Measurements from ENCODE around the gene ELOVL6. TPM values are rescaled to one million over a fixed set of nuclear protein-coding genes. Genes with fewer than 3 reads are reported as not detected.

ELOVL6 gene
- total and polyA plus RNA-seq, 10 of the 15 experiments (the other 5 are each of a cell fraction or from before 2014, with no cell fraction given) = 3.9 to 33.5 (median 8.1) TPM

DNA sequence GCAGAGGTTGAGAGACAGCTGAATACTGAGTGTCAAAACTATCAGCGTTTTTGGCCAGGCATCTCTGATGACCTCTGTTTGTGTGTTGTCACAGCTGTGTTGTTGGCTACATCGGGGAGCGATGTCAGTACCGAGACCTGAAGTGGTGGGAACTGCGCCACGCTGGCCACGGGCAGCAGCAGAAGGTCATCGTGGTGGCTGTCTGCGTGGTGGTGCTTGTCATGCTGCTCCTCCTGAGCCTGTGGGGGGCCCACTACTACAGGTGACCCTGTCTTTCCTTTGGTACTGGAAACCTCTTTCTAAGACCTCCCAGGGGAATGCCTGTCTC is 198.9 kb downstream of the ELOVL6 start (continued):
- TF ChIP-seq, protein P1, sequence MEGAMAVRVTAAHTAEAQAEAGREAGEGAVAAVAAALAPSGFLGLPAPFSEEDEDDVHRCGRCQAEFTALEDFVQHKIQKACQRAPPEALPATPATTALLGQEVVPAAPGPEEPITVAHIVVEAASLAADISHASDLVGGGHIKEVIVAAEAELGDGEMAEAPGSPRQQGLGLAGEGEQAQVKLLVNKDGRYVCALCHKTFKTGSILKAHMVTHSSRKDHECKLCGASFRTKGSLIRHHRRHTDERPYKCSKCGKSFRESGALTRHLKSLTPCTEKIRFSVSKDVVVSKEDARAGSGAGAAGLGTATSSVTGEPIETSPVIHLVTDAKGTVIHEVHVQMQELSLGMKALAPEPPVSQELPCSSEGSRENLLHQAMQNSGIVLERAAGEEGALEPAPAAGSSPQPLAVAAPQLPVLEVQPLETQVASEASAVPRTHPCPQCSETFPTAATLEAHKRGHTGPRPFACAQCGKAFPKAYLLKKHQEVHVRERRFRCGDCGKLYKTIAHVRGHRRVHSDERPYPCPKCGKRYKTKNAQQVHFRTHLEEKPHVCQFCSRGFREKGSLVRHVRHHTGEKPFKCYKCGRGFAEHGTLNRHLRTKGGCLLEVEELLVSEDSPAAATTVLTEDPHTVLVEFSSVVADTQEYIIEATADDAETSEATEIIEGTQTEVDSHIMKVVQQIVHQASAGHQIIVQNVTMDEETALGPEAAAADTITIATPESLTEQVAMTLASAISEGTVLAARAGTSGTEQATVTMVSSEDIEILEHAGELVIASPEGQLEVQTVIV (IDR thresholded peaks at IDR 0.05; ENCODE audit: borderline replicate concordance, partially characterized antibody) = no peak

DNA sequence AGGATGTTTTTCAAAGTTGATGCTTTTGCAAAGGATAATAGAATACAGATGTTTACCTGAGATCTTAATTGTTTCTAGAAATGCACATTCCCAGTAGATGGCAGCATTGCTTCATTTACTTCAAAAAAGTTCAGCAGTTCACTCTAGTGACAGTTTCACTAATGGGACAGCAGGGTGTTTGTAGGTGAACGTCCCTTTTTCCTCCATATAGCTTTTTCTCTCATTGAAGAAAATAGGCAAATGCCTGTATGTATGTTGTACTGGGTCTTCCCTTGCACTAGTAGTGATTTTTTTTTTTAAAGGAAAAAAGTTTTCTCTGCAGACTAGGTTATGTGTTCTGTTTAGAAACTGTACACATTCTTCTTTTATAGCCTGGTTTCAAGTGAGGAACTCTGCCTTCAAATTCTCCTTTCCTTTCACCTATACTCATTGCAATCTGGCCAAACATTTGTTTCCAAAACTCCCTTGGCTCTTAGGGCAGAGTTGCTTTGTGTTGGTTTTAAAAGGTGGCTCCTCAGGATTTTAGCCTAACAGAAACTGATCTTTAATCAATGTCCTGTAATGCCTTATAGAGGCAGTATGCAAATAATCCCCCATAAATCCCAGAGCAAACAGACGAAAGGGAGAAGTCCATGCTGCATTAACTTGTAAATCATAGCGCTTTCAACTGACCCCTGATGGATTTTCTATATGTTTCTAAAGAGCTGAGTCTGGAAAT is 199.4 kb downstream of the ELOVL6 start:
- DNase-seq (ENCODE audit: low read depth, low spot score) = peak; percentile 38
- ATAC-seq = peak; percentile 65

More for the DNA sequence above, 199.4 kb downstream of the ELOVL6 start:
- intact Hi-C loops (cut with micrococcal nuclease; ENCODE audit: unreplicated experiment) (loop anchor here (1.0 to 5.0 kb wide), 3 partner anchors 517 to 1633 kb away; no protein-coding TSS in a partner anchor), in situ Hi-C loops (cut with MboI) (loop anchor here (5.0 kb wide), 1 partner anchor 518 kb away; no protein-coding TSS in a partner anchor)
- no TSS peak for BruUV-seq (replicated peaks)
- no peak overlapping the region for H3K4me3 ChIP-seq
- ChIA-PET RAD21 (ENCODE audit: unreplicated experiment) (interaction anchor here (1.0 to 3.6 kb wide), 10 partner anchors 10 to 519 kb away, joined by 3 to 16 read pairs (median 4); no protein-coding TSS in a partner anchor), SMC1A (ENCODE audit: uncharacterized antibody, unreplicated experiment) (interaction anchor here (0.6 to 6.8 kb wide), 14 partner anchors 10 to 1636 kb away, joined by 3 to 79 read pairs (median 4); no protein-coding TSS in a partner anchor), POLR2A (no interaction called here), CTCF (interaction anchor here (0.7 to 22.1 kb wide), 23 partner anchors 10 to 571 kb away, joined by 3 to 812 read pairs (median 4); no protein-coding TSS in a partner anchor)
- no peak overlapping the region for H3K9ac ChIP-seq (ENCODE audit: control insufficient read depth, insufficient read depth, low read length)
- H3K4me1 ChIP-seq (ENCODE audit: control insufficient read depth, insufficient read depth, low read length) = peaks cover 15% of the 10 kb centered on the region
- H3K36me3 ChIP-seq (ENCODE audit: control insufficient read depth in 2 of 2, insufficient read depth in 2 of 2, low read length in 1 of 2) = no peaks in the 10 kb centered on the region
- TF ChIP-seq SMC3 (IDR thresholded peaks at IDR 0.05; ENCODE audit: borderline replicate concordance, low read length) = peak; percentile 70; the same call in 1 of the 2 replicates
- no peak for TF ChIP-seq RB1 (IDR thresholded peaks at IDR 0.05; ENCODE audit: borderline replicate concordance)
- TF ChIP-seq RAD21 (IDR thresholded peaks at IDR 0.05; ENCODE audit: insufficient read depth, low read depth, low read length) = peak; percentile 85
- TF ChIP-seq, protein P2, sequence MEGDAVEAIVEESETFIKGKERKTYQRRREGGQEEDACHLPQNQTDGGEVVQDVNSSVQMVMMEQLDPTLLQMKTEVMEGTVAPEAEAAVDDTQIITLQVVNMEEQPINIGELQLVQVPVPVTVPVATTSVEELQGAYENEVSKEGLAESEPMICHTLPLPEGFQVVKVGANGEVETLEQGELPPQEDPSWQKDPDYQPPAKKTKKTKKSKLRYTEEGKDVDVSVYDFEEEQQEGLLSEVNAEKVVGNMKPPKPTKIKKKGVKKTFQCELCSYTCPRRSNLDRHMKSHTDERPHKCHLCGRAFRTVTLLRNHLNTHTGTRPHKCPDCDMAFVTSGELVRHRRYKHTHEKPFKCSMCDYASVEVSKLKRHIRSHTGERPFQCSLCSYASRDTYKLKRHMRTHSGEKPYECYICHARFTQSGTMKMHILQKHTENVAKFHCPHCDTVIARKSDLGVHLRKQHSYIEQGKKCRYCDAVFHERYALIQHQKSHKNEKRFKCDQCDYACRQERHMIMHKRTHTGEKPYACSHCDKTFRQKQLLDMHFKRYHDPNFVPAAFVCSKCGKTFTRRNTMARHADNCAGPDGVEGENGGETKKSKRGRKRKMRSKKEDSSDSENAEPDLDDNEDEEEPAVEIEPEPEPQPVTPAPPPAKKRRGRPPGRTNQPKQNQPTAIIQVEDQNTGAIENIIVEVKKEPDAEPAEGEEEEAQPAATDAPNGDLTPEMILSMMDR (IDR thresholded peaks at IDR 0.05 in 2 of 3, conservative IDR thresholded peaks at IDR 0.05 in 1 of 3; ENCODE audit: control insufficient read depth in 2 of 3, extremely low read depth in 1 of 3, insufficient read depth in 1 of 3, low read depth in 3 of 3, low read length in 3 of 3) = peak; percentile 48 to 79 (median 67); a peak in 5 of 6 replicates
- H3K9me3 ChIP-seq (replicated peaks; ENCODE audit: control insufficient read depth, insufficient read depth, low read length) = no peaks in the 10 kb centered on the region
- H3K27me3 ChIP-seq (replicated peaks in 1 of 2; ENCODE audit: control insufficient read depth in 2 of 2, insufficient read depth in 2 of 2, low read length in 1 of 2) = no peaks in the 10 kb centered on the region
- H3K4me2 ChIP-seq (ENCODE audit: control insufficient read depth, insufficient read depth) = no peak overlapping the region
- peak; percentile 94 for FAIRE-seq
- H3K27ac ChIP-seq (ENCODE audit: control insufficient read depth, insufficient read depth) = no peak overlapping the region
- 37% methylated on average over 3 of the region's 3 CpGs for WGBS (ENCODE audit: insufficient coverage, insufficient replicate concordance, low lambda C conversion rate, missing lambda C conversion rate)
- no peaks in the 10 kb centered on the region for H3K79me2 ChIP-seq (ENCODE audit: control insufficient read depth, insufficient read depth, low read length)
- H4K20me1 ChIP-seq (ENCODE audit: control insufficient read depth, insufficient read depth) = no peaks in the 10 kb centered on the region
- H2AFZ ChIP-seq (ENCODE audit: control insufficient read depth, low read depth, low read length) = no peak overlapping the region
